ENCODE results near the gene PDGFA. TPM values are rescaled to one million over a fixed set of nuclear protein-coding genes. Genes with fewer than 3 reads are reported as not detected.

PDGFA gene
- total RNA-seq, 2 experiments from 2014 or later: not detected

DNA sequence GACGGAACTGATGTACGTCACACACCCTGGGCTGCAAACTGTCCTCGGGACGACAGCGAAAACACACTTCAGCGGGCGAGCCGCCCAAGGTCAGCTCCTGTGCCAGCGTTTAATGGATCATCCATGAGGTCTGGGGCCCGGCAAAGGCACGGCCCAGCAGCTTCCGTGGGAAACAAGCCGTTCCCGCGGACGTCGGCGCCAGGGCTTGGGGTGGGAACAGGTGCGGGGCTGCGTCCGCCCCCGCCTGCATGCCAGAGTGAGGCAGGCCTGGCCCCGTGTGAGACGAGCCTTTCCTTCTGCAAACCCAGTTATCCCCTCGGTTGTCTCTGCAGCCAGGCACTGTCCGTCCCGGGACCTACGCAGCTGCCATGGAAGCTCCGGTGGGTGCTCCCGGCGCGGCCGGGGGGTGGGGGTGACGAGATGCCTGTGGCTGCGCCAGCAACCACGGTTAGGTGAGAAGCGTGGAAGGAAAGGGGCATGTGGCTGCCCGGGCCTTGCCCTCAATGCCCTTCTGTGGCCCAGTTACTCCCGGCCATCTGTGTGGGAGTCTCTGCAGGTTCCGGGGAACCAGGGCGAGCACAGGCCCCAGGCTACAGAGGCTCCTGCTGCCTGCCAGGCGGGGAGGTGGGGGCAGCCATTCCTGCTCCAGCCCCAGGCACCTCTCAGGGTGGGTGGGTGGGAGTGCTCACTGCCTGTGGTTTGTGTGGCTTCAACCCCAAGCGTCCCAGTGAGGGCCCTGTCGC, 42.2 kb upstream of the PDGFA start:
- Histone ChIP-seq H3K4me2 (ENCODE audit: low read length) (no peak overlapping the region), H3K27ac (ENCODE audit: low read depth, low read length, poor library complexity, severe bottlenecking) (no peak overlapping the region), H3K36me3 (ENCODE audit: insufficient read depth, low read length) (no peaks in the 10 kb centered on the region), H3K9me3 (ENCODE audit: low read length) (no peaks in the 10 kb centered on the region), H2AFZ (ENCODE audit: low read length) (no peak overlapping the region), H4K20me1 (ENCODE audit: insufficient read depth, low read length) (no peaks in the 10 kb centered on the region), H3K79me2 (ENCODE audit: insufficient read depth, low read depth, low read length) (no peaks in the 10 kb centered on the region), H3K4me1 (ENCODE audit: insufficient read depth, low read length, poor library complexity, severe bottlenecking) (no peaks in the 10 kb centered on the region), H3K4me3 (ENCODE audit: low read depth, low read length, poor library complexity, severe bottlenecking) (no peak overlapping the region), H3K9me2 (ENCODE audit: insufficient read depth, low read length) (no peaks in the 10 kb centered on the region)
- ChIA-PET CTCF (ENCODE audit: unreplicated experiment) (no interaction called here), POLR2A (no interaction called here)
- no peak for DNase-seq (ENCODE audit: low spot score)
- intact Hi-C loops (cut with micrococcal nuclease; ENCODE audit: unreplicated experiment): no loop called here
- BruUV-seq (replicated peaks): no TSS peak
- TF ChIP-seq, protein P1, sequence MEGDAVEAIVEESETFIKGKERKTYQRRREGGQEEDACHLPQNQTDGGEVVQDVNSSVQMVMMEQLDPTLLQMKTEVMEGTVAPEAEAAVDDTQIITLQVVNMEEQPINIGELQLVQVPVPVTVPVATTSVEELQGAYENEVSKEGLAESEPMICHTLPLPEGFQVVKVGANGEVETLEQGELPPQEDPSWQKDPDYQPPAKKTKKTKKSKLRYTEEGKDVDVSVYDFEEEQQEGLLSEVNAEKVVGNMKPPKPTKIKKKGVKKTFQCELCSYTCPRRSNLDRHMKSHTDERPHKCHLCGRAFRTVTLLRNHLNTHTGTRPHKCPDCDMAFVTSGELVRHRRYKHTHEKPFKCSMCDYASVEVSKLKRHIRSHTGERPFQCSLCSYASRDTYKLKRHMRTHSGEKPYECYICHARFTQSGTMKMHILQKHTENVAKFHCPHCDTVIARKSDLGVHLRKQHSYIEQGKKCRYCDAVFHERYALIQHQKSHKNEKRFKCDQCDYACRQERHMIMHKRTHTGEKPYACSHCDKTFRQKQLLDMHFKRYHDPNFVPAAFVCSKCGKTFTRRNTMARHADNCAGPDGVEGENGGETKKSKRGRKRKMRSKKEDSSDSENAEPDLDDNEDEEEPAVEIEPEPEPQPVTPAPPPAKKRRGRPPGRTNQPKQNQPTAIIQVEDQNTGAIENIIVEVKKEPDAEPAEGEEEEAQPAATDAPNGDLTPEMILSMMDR (conservative IDR thresholded peaks at IDR 0.05; ENCODE audit: low read length): no peak
- no peak for TF ChIP-seq EZH2phosphoT487 (IDR thresholded peaks at IDR 0.05; ENCODE audit: borderline replicate concordance, low read depth, low read length)

- Histone ChIP-seq H3K9me2 (ENCODE audit: insufficient read depth, low read length) (no peaks in the 10 kb centered on the region), H3K9me3 (ENCODE audit: low read length) (no peaks in the 10 kb centered on the region), H2AFZ (ENCODE audit: low read length) (no peak overlapping the region), H3K27ac (ENCODE audit: low read depth, low read length, poor library complexity, severe bottlenecking) (no peak overlapping the region), H3K36me3 (ENCODE audit: insufficient read depth, low read length) (no peaks in the 10 kb centered on the region), H3K4me1 (ENCODE audit: insufficient read depth, low read length, poor library complexity, severe bottlenecking) (no peaks in the 10 kb centered on the region), H4K20me1 (ENCODE audit: insufficient read depth, low read length) (no peaks in the 10 kb centered on the region), H3K4me3 (ENCODE audit: low read depth, low read length, poor library complexity, severe bottlenecking) (no peak overlapping the region), H3K4me2 (ENCODE audit: low read length) (no peak overlapping the region), H3K79me2 (ENCODE audit: insufficient read depth, low read depth, low read length) (no peaks in the 10 kb centered on the region)
- ChIA-PET CTCF (ENCODE audit: unreplicated experiment) (no interaction called here), POLR2A (no interaction called here)
- no peak for TF ChIP-seq EZH2phosphoT487 (IDR thresholded peaks at IDR 0.05; ENCODE audit: borderline replicate concordance, low read depth, low read length)
- TF ChIP-seq, protein P1 (conservative IDR thresholded peaks at IDR 0.05; ENCODE audit: low read length): no peak
- DNase-seq (ENCODE audit: low spot score): no peak
- intact Hi-C loops (cut with micrococcal nuclease; ENCODE audit: unreplicated experiment): no loop called here
- BruUV-seq (replicated peaks): no TSS peak
Observed at GRCh38 chr7:560966-561630, 41.5 kb upstream of the PDGFA start.

DNA sequence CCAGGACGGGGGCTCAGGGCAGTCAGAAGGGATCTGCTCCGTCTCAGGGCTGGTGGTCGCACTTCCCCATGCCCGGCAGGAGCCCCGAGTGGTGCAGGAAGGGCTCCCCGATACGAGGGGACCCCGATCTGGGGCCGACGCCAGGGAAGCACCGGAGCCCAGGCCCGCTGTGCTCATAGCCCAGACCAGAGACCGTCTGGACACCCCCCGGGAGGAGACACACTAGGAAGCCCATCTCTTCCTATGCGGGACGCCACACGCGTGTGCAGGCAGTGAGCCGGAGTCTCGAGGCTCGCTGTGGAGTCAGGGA, 39.7 kb upstream of the PDGFA start:
- BruUV-seq (replicated peaks): no TSS peak
- H3K9me3 ChIP-seq (ENCODE audit: low read length): no peaks in the 10 kb centered on the region
- no peak overlapping the region for H3K27ac ChIP-seq (ENCODE audit: low read depth, low read length, poor library complexity, severe bottlenecking)
- H4K20me1 ChIP-seq (ENCODE audit: insufficient read depth, low read length): no peaks in the 10 kb centered on the region
- no peaks in the 10 kb centered on the region for H3K9me2 ChIP-seq (ENCODE audit: insufficient read depth, low read length)
- intact Hi-C loops (cut with micrococcal nuclease; ENCODE audit: unreplicated experiment): no loop called here
- no peak overlapping the region for H3K4me2 ChIP-seq (ENCODE audit: low read length)
- H2AFZ ChIP-seq (ENCODE audit: low read length): no peak overlapping the region
- POLR2A ChIA-PET: no interaction called here
- CTCF ChIA-PET (ENCODE audit: unreplicated experiment): no interaction called here
- H3K4me3 ChIP-seq (ENCODE audit: low read depth, low read length, poor library complexity, severe bottlenecking): no peak overlapping the region
- TF ChIP-seq, protein P1 (conservative IDR thresholded peaks at IDR 0.05; ENCODE audit: low read length): no peak
- TF ChIP-seq EZH2phosphoT487 (IDR thresholded peaks at IDR 0.05; ENCODE audit: borderline replicate concordance, low read depth, low read length): no peak
- no peaks in the 10 kb centered on the region for H3K79me2 ChIP-seq (ENCODE audit: insufficient read depth, low read depth, low read length)
- no peaks in the 10 kb centered on the region for H3K4me1 ChIP-seq (ENCODE audit: insufficient read depth, low read length, poor library complexity, severe bottlenecking)
- no peaks in the 10 kb centered on the region for H3K36me3 ChIP-seq (ENCODE audit: insufficient read depth, low read length)
- DNase-seq (ENCODE audit: low spot score): no peak
